Measurements from ENCODE around the gene KRT33B.
"Not testable (repeated sequence)": the region's sequence is repeated elsewhere in the genome, so short reads cannot be mapped to it uniquely, and the experiment has no call there.

The KRT33B gene

DNA sequence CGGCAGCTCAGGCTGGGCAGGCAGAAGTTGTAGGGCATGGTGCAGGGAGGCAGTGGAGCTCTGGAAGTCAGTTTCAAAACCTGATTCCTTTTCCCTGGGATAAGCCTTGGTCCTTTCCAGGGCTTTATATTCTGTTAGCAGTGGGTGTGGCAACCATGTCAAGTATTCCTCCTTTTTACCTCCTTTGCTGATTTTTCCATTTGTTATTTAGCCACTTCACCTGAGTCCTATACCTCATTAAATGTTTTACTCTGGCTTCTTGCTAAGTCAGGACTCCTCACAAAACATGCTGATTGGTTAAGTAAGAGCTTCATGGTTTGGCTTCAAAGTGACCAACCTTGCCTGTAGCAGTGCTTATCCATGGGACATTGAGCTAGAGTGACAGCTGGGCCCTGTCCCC lies at the start of gene KRT33B:
TSS of gene KRT33B (minus strand) at position 101 of the 400 bp plus-strand sequence. CDS start at position 38, 63 bp downstream.
- DNase-seq = no peak

- DNase-seq = no peak
These were observed 48.7 kb upstream of the KRT33B start for GRCh38 chr17:41418116-41418860.

DNA sequence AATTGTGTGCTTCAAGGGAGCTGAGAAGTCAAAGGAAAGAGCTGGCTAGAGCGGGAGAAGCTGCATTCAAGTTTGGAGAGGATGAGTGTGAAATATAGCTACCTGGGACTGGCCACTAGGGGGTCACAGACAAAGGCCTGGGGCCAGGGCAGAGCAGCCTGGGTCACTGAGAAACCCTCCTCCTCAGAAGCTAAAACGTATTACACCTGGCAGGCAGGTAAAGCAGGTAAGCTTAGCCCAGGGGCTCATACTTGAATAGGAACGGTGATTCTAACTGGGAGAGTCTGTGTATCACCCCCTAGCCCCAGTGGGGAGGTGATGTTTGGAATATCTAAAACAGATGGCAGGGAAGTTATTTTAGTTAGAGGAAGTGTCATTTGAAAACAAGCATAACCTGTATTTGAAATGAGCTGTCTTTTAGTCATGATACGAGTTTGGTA lies 48.0 kb upstream of the KRT33B start:
- DNase-seq = no peak

DNA sequence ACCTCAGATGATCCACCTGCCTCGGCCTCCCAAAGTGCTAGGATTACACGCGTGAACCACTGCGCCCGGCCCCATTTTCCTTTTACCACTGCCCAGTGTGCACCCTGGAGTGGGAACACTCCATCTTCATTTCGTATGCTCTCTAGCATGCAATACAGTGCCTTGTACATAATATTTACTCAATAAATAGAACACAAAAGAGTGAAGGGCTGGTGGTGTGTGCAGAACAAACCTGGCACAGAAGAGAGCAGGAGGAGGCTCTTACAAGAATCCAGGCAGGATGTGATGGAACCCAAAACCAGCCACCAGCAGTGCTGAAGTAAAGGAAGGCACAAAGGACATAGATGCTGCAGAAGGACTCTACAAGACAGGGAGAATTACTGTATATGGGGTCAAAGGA lies 47.5 kb upstream of the KRT33B start:
- no peak for DNase-seq

GRCh38 chr17:41416479-41416878 lies 46.9 kb upstream of the KRT33B start:
- DNase-seq = no peak

- DNase-seq = no peak
These were observed 46.3 kb upstream of the KRT33B start for GRCh38 chr17:41415833-41416335.

- no peak for DNase-seq
These were observed 45.8 kb upstream of the KRT33B start for GRCh38 chr17:41415411-41415810.

DNA sequence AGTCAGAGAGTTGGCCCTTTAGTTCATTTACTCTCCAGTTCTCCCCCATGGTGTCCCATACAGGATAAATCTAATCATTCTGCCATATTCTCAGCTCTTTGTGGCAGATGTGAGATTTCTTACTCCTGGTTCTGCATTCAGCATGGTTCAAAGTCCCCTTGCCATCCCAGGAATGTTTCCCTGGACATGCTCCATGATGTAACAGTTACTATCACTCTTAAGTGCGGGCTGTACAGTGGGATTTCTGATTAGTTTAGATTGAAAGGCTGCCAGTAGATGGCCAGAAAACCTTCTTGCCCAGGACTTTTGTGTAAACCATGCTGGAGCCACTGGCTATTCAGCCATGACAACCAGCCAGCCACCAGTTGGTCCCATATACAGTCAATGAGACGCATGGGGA lies 44.4 kb upstream of the KRT33B start:
- DNase-seq = no peak

DNA sequence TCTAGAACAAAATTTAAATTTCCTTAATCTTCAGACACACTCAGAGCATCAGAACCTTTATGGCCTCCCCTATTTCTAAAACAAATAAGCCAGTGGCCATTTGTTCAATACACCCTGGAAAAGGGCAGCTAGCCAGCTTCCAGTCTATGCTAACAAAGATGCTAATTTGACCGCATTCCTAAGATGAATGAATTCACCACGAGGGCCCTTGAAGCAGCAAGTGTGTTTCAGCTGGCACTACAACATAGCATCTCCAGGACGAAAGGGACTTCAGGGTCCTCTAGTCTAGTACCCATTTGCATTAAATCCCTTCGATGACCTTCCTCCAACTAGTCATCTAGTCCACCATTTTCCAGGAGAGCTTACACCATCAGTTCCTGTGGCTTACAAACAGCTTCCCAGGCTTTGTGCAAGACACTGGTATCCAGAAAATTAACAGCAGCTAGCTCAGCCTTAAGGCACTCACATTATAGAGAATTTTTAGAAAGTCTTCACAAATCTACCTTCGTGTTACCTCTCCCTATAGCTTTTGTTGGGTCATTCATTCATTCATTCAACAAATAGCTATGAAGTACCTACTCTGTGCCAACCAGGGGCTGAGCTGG lies 43.8 kb upstream of the KRT33B start:
- no peak for DNase-seq

DNA sequence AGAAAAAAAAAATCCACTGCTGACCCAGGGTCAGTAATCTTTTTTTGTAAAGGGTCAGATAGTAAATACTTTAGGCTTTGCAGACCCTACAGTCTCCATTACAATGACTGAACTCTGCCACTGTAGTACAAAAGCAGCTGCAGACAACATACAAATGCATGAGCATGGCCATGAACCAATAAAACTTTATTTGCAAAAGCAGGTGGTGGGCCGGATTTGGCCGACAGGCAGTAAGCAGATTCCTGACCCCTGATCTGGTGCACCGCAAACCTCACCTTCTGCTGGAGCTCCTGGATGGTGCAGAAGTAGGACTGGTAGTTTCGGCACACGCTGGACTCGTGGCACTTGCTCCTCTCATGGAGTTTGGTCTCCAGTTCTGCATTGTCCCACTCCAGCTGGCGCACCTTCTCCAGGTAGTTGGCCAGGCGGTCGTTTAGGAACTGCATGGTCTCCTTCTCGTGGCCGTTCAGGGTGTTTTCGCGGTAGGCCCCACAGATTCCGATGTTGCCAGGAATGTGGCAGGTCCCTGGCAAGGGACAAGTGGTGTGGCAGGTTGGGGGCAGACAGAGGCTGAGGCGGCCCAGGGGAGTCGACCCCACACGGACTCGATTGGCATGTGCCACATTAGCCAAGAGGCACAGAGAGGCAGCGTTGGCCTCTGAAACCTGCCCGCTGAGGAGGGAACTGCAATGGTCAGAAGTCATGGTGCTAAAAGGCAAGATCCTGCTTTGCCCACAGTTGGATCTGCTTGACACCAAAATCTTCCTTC lies 41.6 kb upstream of the KRT33B start:
- DNase-seq = no peak

DNA sequence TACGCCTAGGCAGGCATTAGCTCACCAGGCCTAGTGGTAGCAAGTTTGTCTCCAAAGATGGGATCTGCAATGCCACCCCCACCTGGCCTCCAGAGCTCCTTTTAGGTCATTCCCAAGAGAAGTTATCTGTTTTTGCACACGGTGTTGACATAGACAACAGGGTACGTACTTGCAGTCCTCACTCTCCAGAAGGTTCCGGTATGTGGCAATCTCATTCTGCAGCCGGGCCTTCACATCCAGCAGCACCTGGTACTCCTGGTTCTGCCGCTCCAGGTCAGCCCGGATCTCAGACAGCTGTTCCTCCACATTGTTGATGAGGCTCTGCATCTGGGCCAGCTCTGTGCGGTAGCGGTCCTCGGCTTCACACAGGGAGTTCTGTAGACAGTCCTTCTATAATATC lies 37.6 kb upstream of the KRT33B start:
- DNase-seq = no peak

- no peak for DNase-seq
These were observed 36.6 kb upstream of the KRT33B start for GRCh38 chr17:41406205-41406604.

- peak; percentile 29 for DNase-seq
These were observed 34.5 kb upstream of the KRT33B start for GRCh38 chr17:41404024-41404671.

- no peak for DNase-seq
These were observed 33.9 kb upstream of the KRT33B start for GRCh38 chr17:41403404-41404023.

DNA sequence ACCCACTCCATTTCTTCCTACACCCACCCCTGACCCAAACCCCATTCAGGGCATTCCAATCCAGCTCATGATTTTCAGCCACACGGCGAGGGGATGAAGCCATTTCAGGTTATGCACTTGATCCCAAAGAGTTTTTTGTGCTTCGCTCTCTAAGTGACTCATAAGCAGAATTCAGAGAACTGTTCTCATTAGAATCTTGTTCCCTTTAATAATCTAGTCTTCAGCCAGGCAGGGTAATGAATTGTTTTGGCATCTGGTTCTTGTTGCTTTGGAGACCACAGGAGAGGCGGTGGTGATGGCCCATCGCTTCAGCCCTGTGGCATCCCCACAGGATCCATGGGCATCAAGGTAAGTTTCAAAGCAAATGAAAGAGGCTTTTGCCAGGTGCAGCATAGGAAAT lies 32.5 kb upstream of the KRT33B start:
- no peak for DNase-seq

DNA sequence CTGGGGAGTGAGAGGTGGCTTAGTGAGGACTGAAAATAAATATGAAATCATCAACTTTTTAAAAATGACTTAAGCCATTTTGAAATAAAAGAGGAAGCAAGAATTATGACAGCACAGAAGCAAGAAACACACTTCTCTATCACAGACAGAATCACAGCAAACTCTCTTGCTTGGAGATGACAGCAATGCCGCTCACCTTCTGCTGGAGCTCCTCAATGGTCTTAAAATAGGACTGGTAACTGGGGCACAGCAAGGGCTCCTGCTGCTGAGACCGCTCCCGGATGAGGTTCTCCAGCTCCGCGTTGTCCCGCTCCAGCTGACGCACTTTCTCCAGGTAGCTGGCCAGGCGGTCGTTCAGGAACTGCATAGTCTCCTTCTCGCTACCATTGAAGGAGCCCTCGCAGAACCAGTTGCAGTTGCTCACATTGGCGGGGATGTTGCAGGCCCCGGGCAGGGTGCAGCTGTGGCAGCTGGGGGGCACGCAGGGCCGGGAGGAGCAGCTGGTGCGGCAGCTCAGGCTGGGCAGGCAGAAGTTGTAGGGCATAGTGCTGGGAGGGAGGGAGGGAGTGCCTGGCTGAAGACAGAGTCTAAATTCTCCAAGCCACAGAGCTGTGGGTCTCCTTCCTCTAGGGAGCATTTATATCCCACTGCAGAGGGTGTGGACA lies 27.5 kb upstream of the KRT33B start, which contains the start of gene KRT31:
TSS of gene KRT31 (minus strand) at position 613 of the 665 bp plus-strand sequence. CDS start at position 544, 69 bp downstream.
- no peak for DNase-seq

GRCh38 chr17:41396340-41396739 lies 26.7 kb upstream of the KRT33B start:
- DNase-seq = no peak

DNA sequence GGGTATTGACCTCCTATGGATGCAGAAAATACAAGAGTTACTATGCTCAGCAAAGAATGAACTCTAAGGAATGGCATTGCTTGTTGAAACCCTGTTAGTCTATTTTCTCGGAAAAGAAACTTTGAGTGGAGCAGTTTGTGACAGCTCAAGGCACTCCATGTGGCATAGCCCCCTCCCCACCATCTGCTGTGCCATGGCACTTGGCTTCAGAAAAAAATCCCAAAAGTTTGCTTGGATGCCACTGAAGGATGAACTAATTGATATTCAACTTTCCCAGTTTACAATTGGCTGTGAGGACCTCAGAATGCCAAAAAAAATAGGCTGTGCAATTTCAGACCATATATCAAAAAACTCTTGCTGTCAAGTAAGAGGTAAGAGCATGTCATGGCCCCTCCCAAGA lies 26.0 kb upstream of the KRT33B start:
- no peak for DNase-seq

- DNase-seq = not testable (repeated sequence)
These were observed 25.4 kb upstream of the KRT33B start for GRCh38 chr17:41395044-41395443.

- DNase-seq = no peak
These were observed 24.8 kb upstream of the KRT33B start for GRCh38 chr17:41394254-41394996.

GRCh38 chr17:41393826-41394225 lies 24.2 kb upstream of the KRT33B start:
- DNase-seq = no peak
